ENCODE data around the gene CELA3B.
"Not testable (repeated sequence)": the region's sequence is repeated elsewhere in the genome, so short reads cannot be mapped to it uniquely, and the experiment has no call there.

Gene CELA3B, protein sequence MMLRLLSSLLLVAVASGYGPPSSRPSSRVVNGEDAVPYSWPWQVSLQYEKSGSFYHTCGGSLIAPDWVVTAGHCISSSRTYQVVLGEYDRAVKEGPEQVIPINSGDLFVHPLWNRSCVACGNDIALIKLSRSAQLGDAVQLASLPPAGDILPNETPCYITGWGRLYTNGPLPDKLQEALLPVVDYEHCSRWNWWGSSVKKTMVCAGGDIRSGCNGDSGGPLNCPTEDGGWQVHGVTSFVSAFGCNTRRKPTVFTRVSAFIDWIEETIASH

DNA sequence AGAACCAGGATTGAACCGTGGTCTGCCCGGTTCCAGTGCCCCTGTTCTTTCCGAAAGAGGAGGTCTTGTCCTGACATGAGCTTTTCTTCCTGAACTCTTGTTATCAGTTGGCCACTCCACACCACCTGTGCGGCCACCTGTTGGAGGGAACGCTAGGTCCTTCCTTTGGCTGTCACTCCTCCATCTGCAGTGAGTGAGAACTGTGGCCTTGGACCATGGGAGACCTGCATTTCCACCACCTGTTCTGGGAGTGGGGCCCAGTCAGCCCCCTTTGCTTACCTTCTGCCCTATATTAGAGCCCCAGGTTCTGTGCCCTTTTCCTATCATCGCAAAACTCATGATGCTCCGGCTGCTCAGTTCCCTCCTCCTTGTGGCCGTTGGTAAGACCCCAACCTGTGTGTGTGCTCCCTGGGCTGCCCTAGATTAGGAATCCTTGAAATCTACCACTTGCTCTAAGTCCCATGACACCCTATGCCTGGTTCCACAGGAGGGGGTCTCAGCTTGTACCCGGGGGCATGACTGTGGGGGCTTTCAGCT, at the start of gene CELA3B:
CELA3B (plus strand) TSS at position 320 of the 537 bp plus-strand sequence; CDS start at position 338, 18 bp downstream.
- DNase-seq (ENCODE audit: insufficient read length, low spot score); FAIRE-seq: not testable (repeated sequence)

DNA sequence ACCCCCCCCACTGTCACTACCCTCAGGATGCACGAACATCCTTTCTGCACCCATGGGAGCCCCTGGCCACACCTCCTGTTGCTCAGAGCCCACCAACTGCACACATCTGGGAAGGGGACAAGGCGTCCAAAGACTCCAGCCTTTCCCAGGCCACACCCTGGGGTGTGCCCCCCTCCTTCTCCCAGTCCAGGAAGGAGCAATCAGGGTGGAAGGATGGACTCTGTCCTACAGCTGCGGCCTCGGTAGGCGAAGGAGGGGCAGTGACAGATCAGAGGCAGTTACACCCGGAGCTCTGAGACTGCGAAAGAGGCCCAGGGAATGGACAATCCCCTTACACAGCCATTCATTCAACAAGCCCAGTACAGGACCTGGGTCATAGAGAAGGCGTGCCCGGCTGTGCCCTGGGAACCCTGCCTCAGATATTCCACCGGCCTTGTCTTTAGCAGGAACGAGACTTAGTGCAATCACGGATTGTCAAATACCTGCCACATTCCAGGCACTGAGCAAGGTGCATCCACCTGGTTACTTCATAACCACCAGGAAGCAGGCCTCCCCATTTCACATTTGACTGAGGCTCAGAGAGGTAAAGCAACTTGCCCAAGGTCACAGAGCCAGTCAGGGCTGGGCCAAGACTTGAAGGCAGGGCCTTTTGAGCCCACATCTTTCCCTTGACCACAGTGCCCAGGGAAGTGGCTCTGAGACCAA, 49.1 kb upstream of the CELA3B start:
- DNase-seq (ENCODE audit: insufficient read length, low spot score), result no peak
- no peak for FAIRE-seq

DNA sequence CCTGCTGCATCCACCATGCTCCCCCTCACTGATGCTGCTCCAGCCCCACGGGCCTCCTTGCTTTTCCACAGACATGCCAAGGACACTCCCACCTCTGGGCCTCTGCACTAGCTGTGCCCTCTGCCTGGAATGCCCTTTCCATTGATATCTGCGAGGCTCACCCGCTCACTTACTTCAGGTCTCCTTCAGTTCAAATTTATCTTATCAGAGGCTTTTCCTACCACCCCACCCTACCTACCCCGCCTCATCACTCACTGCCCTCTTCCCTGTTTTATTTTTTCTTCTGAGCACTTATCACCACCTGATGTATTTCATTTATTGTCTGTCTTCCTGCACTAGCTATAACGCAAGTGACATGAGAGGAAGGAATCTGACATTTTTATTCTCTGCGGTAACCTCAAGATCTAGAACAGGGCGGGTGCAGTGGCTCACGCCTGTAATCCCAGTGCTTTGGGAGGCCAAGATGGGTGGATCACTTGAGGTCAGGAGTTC, 46.7 kb upstream of the CELA3B start:
- FAIRE-seq (no peak), DNase-seq (ENCODE audit: insufficient read length, low spot score) (no peak)

DNA sequence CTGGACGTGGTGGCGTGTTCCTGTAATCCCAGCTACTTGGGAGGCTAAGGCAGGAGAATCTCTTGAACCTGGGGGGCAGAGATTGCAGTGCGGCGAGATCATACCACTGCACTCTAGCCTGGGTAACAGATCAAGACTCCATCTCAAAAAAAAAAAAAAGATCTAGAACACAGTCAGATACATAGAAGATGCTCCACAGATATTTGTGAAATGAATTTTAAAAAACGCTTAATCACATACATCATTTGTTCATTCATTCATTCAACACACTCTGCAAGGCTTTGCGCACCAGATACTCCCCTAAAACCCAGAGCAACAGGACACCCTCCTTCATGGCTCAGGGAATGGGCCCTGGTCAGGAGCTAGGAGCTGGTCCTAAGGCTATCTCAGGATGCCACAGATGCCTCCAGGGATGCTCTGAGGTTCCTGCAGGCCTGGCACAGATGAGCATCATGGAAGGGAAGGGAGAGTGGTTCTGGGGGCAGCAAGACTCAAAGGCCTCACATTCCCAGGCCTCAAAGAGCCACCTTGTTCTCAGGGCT, 46.1 kb upstream of the CELA3B start:
- DNase-seq (ENCODE audit: insufficient read length, low spot score) (no peak), FAIRE-seq (no peak)

DNA sequence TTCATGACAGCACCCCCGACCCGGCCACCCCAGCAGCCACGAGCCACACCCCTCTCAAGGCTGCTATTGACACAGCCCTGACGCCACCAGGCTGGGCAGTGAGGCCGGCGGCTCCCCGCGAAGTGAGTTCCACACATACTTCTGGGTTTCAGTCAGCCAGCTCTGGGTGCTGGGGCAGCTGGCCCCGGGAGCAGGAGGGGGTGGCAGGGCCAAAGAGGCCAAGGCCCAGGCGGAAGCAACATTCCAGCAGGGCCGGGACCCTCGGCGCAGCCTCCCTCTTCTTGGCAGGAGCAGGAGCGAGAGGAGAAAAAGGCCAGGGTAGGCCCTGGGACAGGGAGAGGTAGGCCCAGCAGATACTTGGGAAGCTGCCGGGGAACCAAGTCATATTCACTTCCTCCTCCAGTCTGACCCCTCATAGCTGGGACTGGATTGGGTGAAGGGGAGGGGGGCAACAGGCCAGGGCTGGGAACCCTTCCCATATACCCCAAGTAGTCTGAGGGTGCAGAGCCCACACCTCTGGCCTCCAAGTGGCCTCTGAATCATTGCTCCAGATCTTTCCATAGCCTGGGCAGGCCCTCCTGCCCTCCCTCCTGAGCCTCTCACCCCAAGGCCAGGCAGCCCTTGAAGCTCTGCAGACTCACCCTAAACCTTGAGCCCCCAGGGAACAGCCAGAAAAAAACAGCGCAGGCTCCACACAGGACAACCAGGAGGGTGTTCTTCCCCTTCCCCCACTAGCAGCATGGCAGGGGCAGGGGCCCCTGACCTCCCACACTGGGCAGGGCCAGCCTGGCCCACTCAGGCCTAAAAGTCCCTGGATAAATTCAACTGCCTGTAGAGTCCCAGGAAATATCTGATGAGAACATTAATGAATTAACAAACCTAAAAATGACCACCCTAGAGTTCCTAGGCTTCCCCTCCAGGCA, 45.4 kb upstream of the CELA3B start:
- no peak for FAIRE-seq
- DNase-seq (ENCODE audit: insufficient read length, low spot score), result no peak

DNA sequence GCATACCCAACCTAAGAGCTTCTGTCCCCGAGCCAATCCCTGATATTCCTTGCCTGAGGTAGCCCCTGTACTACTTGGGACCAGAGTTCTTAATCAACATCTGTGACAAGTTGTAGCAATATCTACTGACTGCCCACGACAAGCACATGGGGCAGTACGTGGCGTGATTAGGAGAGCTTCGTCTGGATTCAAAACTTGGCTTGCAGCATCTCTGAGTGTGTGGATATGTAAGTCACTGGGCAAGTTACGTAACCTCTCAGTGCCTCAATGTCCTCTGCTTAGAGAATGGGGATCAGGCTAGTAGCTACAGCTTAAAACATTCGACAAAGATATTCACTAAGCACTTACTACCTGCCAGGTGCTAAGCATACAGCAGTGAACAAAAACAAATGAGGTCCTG, 44.7 kb upstream of the CELA3B start:
- FAIRE-seq (no peak), DNase-seq (ENCODE audit: insufficient read length, low spot score) (no peak)

DNA sequence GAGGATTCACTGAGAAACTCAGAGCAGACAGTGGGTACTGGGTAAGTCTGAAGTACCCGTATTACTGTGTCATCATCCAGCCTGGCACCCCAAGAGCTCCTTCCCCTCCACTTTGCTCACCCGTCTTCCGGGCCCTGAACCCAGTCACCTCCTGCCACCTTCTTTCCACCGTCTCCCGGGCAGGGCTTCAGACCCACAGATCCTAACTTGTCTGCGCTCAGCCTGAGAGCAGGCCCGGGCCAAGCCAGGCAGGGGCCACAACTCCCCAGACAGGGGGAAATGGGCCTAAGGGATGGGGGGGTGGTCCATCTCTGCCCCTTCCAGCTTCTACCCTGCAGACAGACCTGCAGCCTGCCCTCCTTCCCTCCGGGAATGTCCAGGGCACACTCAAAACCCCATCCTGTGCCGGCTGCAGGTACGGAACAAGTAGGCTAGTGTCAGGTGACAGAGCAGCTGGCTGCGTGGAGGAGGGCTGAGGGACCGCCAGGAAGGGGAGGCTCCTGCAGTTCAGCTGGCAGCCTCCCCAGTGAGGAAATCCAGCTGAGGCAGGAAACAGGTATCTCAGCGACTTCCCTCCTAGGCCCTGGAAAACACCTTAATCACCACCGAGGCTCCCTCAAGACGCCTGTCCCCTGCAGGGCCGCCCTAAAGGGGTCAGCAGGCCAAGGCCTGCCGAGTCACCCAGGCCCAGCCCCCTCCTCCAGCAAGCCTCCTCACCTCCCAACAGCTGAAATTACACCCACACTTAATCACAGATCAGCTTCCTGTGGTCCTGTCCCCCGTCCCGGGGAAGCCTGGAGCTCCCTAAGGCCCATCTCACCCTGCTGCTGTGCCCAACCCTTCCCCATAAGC, 43.2 kb upstream of the CELA3B start:
- FAIRE-seq, result no peak

DNA sequence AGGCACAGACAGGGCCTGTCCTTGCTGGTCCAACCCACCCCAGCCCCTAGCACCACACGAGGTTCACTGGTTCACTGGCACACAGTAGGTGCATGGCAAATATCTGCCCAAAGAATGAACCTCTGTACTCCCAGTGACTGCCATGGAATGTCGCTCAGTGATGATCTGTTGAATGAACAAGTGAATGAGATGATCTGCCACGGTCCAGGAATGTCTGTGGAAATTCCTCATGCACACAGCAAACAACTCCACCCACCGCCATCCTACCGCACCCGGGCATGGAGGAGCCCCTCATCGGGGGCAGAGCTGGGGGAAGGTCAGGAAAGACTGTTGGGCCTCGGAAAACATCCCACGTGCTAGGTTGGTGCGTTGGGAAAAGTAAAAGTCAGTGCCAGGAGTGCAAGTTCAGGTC, 41.4 kb upstream of the CELA3B start:
- no peak for FAIRE-seq
- DNase-seq (ENCODE audit: insufficient read length, low spot score), result no peak

More for the DNA sequence above, 43.2 kb upstream of the CELA3B start:
- no peak for DNase-seq (ENCODE audit: insufficient read length, low spot score)

DNA sequence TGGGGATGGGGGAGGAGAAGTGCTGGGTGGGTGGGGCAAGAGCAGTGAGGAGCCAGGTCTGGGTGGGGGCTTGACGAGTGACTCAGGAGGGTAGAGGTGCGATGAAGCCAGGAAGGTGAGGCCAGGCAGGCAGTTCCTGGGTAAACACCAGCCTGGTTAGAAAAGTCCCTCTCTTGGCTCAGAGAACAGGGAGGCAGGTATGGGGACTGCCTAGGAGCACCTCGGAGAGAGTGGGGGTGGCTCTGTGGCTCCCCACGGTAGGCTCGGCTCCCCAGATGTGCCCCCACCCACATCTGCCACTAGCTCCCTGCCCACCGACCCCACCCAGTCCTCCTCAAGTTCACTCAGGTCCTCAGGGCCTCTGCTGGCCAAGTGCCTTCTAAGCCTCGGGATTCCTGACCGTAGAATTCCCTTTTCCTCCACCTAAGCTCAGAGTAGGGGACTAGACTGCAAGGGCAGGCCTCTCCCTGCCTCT, 40.9 kb upstream of the CELA3B start:
- no peak for DNase-seq (ENCODE audit: insufficient read length, low spot score)
- FAIRE-seq, result no peak

DNA sequence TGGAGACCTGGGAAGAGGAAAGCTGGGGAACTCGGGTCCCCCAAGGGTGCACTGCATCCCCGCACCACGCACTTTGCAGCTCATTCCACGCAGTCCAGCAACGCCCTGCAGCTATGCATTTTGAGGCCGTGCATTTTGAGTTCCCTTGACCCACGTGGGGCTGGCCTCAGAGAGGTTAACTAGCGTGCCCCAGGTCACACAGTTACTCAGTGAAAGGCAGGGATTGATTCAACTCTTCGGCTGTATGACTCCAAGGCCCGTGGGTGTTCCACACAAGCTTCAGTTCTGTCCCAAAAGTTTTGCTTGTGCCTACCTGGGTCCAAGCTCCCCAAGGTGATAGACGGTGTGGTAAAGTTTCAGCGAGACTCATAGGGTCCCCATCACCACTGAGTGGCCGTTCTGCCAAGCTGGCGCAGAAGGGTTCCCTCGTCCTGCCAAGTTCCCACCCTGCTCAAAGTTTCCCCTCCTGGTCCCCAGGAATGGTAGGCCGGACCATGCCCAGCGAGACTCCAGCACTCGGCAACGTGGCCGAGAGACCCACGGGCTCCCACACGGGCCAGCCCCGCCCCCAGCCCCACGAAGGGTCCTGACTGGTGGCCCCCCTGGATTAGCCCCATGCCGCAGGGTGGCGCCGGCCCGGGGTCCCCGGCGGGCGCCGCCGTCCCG, 40.3 kb upstream of the CELA3B start:
- DNase-seq (ENCODE audit: insufficient read length, low spot score), result no peak
- FAIRE-seq, result no peak

DNA sequence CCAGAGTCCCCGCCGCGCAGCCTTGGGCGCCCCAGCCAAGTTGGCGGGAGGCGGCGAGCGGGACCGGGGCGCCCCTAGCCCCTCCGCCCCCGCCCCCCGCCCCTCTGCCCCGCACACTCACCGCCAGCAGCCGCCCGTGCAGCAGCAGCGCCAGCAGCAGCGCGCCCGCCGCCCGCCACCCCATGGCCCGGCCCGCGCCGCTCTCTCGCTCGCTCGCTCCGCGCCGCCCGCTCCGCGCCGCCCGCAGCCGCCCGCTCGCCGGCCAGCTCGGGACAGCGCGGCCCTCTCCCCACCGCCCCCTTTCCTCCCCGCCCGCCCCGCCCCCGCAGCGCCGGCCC, 39.8 kb upstream of the CELA3B start, which contains the start of gene HSPG2:
HSPG2 (minus strand) TSS at position 277 of the 338 bp plus-strand sequence; CDS start at position 184, 93 bp downstream.
- no peak for FAIRE-seq
- no peak for DNase-seq (ENCODE audit: insufficient read length, low spot score)

DNA sequence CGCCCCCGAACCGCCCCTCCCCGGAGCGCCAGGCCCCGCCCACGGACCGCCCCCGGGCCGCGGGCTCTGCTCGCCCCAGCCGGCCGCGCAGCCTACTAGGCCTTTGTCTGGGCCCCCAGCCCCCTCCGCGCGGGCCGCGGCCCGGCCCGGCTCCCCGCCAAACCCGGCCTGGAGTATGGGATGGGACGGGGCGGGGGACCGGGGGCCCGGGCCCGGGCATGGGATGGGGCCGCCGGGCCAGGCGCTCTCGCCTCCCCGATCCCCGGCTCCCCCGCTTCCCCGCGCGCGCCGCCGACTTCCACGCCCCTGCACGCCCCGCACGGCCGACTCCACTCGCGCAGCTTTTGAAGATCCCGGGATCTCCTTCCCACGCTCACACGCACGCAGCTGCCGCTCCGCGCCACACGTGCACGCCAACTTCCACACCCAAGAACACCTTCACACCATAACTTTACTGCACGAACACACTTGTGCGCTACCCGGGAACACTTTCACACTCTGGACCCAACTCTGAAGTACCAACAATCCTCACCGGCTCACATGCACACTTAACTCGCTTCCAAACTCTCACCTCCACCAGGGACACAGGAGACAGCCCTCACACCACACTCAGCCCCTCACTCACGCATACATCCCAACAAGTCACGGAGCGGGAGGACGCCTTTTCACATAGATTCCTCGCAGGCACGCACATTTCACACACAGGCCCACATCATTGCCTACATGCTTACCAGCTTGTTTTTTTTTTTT, 39.3 kb upstream of the CELA3B start:
- no peak for FAIRE-seq
- peak; percentile 86 for DNase-seq (ENCODE audit: insufficient read length, low spot score)

DNA sequence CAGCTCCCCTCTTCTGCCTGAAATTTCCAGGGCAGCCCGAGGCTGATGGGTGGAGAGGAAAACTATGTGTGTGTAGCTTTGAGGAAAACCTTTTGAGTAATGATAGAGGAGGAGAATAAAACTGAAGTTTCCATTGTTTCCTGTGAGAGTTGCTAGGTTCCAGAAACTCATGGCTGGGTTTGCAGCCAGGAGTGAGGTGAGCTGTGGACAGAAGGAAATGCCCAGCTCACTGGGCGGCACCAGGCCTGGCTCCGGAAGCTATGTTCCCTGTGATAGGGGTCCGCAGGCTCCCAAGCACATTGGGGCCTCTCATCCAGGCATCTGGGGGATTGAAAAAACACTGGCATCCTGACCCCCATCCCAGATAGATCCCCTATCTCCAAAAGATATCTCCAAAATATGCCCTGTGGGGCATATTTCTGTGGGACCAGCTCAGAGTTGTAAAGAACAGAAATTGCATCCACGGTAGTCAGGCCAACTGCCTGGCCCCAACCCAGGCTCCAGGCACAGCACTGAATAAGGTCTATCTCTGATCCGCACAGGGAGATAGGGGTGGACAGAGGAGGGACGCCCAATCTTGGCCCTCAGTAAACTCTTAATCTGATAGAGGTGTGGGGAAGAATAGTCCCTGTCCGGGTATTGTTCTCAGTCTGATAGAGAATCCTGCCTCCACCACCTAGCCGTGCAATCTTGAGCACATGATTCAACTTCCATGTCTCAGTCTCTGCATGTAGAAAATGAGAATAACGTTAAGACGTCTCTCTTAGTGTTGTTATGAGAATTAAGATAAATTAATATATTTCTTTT, 37.9 kb upstream of the CELA3B start:
- DNase-seq (ENCODE audit: insufficient read length, low spot score) (no peak), FAIRE-seq (no peak)

DNA sequence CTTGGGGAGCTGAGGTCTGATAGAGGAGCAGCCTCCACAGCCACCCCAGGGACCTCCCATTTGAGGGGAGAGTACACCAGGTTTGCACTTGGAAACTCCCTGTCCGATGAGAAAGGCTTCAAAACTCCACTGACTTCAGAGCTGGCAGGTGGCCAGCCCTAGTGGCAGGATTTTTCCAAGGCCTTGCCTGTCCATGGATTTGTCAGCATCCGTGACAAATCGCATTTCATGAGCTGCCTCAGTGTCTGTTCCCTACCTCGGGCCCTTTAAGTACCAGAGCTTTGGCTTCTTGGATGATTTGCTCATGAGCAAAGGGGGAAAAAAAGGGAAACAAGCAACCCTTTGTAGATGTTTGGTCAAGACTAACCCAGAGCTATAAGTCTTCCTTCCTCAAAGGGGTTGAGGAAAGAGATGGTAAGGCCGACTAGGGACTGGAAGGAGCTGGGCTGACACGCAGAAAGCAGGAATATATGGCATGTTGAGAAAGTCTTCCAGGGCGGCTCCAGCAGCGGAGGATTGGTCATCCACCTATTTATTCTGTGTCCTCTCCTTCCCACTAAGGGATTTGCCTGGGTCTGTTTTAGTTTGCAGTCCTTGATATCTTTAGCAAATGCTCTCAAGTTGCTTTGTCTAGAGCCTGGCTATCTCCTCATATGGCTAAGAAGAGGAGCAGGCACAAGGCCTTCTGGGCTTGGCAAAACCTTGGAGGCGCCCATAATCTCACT, 37.0 kb upstream of the CELA3B start:
- no peak for DNase-seq (ENCODE audit: insufficient read length, low spot score)
- no peak for FAIRE-seq

DNA sequence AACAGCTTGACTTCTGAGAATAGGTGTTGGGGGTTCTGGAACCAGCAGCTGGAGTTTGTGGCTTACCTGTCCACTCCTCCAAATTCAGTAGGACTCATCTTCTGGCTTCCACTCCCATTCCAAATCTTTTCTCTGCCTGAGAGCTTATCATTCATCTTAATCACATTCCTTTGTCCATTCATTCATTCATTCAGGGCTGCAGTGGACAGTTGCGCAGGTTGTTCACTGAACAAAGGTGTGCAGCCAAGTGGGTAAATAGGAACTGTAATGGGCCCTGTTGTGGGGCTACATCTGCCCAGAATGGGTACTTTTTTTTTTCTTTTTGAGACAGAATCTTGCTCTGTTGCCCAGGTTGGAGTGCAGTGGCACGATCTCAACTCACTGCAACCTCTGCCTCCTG, 36.3 kb upstream of the CELA3B start:
- FAIRE-seq (no peak), DNase-seq (ENCODE audit: insufficient read length, low spot score) (no peak)

DNA sequence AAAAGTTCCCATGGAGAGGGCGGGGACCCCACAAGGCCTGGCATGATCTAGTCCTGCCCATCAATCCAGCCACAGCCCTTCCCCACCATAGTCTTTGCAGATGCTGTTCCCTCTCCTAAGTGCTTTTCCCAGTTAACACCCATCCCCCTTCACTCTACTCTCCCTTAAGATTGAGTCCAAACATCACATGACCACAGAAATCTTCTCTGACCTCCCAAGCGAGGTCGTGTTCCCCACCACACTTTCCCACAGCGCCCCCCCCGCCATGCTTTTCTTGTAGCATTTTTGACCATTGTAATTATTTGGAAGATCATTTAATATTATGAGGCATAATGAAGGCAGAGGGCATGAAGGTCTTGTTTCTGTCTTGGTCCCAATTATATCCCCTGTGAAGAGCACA, 35.5 kb upstream of the CELA3B start:
- no peak for FAIRE-seq

DNA sequence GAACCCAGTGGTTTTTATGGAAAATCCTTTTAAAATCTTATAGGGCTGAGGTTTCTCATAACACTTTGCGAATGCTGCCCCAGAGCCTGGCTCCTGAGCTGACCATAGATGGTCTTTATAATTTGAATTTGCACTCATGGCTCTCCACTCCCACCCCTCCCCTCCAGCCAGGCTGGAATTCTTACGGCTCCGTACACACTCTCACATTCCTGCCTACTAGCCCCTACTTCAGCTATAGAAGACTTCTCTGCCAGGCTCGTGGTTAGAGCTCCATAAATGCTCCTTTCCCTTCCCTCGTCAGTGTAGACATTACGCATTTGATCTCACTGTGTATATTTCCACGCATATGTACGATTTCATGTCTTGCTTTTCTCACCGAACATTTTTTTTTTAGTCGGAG, 34.4 kb upstream of the CELA3B start:
- FAIRE-seq (no peak), DNase-seq (ENCODE audit: insufficient read length, low spot score) (no peak)

More for the DNA sequence above, 35.5 kb upstream of the CELA3B start:
- no peak for DNase-seq (ENCODE audit: insufficient read length, low spot score)

Data from GM19239 (cell line).